Osteocyte (in vitro differentiated cells): ENCODE data around the gene ZC3HAV1L. TPM values are rescaled to one million over a fixed set of nuclear protein-coding genes. Genes with fewer than 3 reads are reported as not detected.

Source experiments
- DNase-seq: peaks from one replicate; pipeline ENCODE4 v3.0.0; 2021; ENCODE audit warnings: mixed read lengths; ENCODE audit not compliant: unreplicated experiment; ENCODE audit errors: extremely low spot score
- H3K27ac Mint-ChIP-seq: one replicate; pipeline ENCODE4 v1.8.0; 2021; ENCODE audit warnings: mild to moderate bottlenecking, mixed read lengths; ENCODE audit not compliant: unreplicated experiment
- H3K27me3 Mint-ChIP-seq: one replicate; pipeline ENCODE4 v1.8.0; 2021; ENCODE audit warnings: mixed read lengths; ENCODE audit not compliant: unreplicated experiment
- H3K36me3 Mint-ChIP-seq: one replicate; pipeline ENCODE4 v1.8.0; 2021; ENCODE audit warnings: mixed read lengths; ENCODE audit not compliant: unreplicated experiment
- H3K4me1 Mint-ChIP-seq: one replicate; pipeline ENCODE4 v1.8.0; 2021; ENCODE audit warnings: mixed read lengths; ENCODE audit not compliant: unreplicated experiment
- H3K4me3 Mint-ChIP-seq: one replicate; pipeline ENCODE4 v1.8.0; 2021; ENCODE audit warnings: mild to moderate bottlenecking, moderate library complexity, mixed read lengths; ENCODE audit not compliant: unreplicated experiment
- H3K9me3 Mint-ChIP-seq: one replicate; pipeline ENCODE4 v1.8.0; 2021; ENCODE audit warnings: mixed read lengths; ENCODE audit not compliant: unreplicated experiment
- long read RNA-seq: library from polyadenylated mRNA; unstranded; transcript quantifications from one replicate; pipeline ENCODE4 v2.0.0, GENCODE V29; 2021
- total RNA-seq: library from RNA; stranded (reverse); gene quantifications from 2 replicates; pipeline ENCODE4 v1.2.1, GENCODE V29; 2021
- TF ChIP-seq, protein P1 (sequence below): fragments of 200-600 bp; sonication (generic); IDR thresholded peaks from 2 replicates; pipeline ENCODE4 v1.5.0; 2021; ENCODE audit warnings: antibody characterized with exemption, mild to moderate bottlenecking, moderate library complexity

Gene ZC3HAV1L, protein sequence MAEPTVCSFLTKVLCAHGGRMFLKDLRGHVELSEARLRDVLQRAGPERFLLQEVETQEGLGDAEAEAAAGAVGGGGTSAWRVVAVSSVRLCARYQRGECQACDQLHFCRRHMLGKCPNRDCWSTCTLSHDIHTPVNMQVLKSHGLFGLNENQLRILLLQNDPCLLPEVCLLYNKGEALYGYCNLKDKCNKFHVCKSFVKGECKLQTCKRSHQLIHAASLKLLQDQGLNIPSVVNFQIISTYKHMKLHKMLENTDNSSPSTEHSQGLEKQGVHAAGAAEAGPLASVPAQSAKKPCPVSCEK
- not detected in 2 replicates for total RNA-seq
- long read RNA-seq = 0 reads

DNA sequence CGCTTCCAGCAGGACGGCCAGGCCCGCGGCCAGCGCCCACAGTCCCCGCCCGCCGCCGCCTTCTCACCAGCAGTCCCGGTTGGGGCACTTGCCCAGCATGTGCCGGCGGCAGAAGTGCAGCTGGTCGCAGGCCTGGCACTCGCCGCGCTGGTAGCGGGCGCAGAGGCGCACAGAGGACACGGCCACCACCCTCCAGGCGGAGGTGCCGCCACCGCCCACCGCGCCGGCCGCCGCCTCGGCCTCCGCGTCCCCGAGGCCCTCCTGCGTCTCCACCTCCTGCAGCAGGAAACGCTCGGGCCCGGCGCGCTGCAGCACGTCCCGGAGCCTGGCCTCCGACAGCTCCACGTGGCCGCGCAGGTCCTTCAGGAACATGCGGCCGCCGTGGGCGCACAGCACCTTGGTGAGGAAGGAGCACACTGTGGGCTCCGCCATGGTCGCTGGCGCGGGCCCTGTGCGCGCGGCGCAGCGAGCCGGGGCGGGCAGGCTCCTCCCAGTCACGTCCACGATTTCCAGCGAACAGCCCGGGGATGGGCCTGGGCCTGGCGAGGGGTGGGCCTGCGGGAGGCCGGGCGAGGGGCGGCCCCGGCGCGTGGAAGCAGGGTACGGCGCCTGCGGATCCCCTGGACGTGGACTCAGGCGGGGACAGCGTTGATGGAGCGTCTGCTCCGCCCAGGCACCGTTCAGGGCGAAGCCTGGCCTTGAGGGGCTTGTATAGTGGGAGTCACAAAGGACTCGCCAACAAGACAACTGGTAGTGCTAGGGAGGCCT, at the start of gene ZC3HAV1L:
TSS of gene ZC3HAV1L (minus strand) at position 457 of the 768 bp plus-strand sequence. CDS start at position 432, 25 bp downstream.
- Mint-ChIP-seq H3K27ac (no peak within 1 kb of the TSS), H3K4me1 (no peaks in the 10 kb centered on the region), H3K9me3 (no peaks in the 10 kb centered on the region), H3K36me3 (no peaks in the 10 kb centered on the region), H3K4me3 (no peak within 1 kb of the TSS), H3K27me3 (peaks cover 12% of the 10 kb centered on the region)
- DNase-seq = peak; percentile 86
- TF ChIP-seq, protein P1, sequence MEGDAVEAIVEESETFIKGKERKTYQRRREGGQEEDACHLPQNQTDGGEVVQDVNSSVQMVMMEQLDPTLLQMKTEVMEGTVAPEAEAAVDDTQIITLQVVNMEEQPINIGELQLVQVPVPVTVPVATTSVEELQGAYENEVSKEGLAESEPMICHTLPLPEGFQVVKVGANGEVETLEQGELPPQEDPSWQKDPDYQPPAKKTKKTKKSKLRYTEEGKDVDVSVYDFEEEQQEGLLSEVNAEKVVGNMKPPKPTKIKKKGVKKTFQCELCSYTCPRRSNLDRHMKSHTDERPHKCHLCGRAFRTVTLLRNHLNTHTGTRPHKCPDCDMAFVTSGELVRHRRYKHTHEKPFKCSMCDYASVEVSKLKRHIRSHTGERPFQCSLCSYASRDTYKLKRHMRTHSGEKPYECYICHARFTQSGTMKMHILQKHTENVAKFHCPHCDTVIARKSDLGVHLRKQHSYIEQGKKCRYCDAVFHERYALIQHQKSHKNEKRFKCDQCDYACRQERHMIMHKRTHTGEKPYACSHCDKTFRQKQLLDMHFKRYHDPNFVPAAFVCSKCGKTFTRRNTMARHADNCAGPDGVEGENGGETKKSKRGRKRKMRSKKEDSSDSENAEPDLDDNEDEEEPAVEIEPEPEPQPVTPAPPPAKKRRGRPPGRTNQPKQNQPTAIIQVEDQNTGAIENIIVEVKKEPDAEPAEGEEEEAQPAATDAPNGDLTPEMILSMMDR = no peak

DNA sequence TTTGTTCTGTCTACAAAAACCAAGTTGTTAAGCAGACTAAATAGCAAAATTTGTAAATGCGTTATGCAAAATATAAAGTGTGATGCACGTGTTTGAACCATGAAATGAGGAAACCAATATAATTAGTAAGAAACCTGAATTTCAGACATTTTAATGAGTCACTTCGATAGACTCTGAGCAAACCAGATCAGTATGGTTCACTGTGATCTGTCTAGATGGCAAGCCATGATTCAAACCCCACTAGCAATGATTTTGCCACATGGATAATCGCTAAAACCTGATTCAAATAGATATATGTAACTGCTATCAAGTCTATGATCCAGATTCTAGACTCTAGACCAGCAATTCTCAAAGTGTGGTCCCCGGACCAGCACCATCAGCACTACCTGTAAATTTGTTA, 48.9 kb upstream of the ZC3HAV1L start:
- TF ChIP-seq, protein P1 = no peak
- DNase-seq = no peak
- Mint-ChIP-seq H3K36me3 (peaks cover 60% of the 10 kb centered on the region), H3K4me1 (no peaks in the 10 kb centered on the region), H3K4me3 (no peak overlapping the region), H3K27me3 (no peaks in the 10 kb centered on the region), H3K9me3 (no peaks in the 10 kb centered on the region), H3K27ac (no peak overlapping the region)

DNA sequence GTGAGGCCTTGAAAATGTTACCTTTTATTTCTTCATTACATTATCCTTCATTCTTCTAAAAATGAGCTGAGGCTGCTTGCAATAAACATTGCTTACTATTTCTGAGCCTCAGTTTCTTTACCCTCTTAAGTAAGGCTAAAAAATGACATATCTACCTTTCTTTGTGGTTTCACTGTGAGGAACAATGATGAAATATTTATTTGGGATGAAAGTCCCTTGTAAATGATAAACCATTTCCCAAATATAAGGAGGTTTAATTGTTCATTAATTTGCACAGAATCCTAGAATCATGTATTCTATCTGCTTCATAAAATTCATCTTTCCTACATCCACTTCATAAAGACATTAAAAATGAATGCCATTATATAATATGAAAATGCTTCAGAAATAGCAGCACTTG, 45.7 kb upstream of the ZC3HAV1L start:
- no peaks in the 10 kb centered on the region for H3K4me1 Mint-ChIP-seq
- no peak overlapping the region for H3K27ac Mint-ChIP-seq
- TF ChIP-seq, protein P1 = no peak
- H3K36me3 Mint-ChIP-seq = peaks cover 56% of the 10 kb centered on the region
- no peak for DNase-seq
- H3K27me3 Mint-ChIP-seq = no peaks in the 10 kb centered on the region
- H3K4me3 Mint-ChIP-seq = no peak overlapping the region
- H3K9me3 Mint-ChIP-seq = no peaks in the 10 kb centered on the region

DNA sequence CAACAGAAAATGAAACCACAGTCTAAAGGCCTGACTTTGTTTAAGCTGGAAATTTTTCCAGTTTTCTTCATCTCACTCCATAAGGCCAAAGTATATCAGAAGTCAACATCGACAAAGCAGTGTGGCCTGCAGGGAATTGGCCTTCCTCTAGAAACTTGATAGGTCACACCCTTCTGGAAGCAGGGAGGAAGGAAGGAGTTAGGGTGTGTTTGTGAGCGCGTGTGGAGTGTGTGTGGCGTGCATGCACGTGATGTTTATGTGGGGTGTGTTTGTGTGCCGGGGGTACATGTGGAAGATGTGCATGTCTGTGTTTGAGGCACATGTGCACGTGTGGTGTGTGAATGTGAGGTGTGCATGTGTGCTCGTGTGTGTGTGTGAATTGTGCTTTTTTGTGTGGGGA, 45.1 kb upstream of the ZC3HAV1L start:
- no peak overlapping the region for H3K4me3 Mint-ChIP-seq
- no peaks in the 10 kb centered on the region for H3K27me3 Mint-ChIP-seq
- H3K4me1 Mint-ChIP-seq = no peaks in the 10 kb centered on the region
- peak overlapping the region; percentile 2 for H3K27ac Mint-ChIP-seq
- H3K36me3 Mint-ChIP-seq = peaks cover 58% of the 10 kb centered on the region
- DNase-seq = no peak
- TF ChIP-seq, protein P1 = no peak
- H3K9me3 Mint-ChIP-seq = no peaks in the 10 kb centered on the region

DNA sequence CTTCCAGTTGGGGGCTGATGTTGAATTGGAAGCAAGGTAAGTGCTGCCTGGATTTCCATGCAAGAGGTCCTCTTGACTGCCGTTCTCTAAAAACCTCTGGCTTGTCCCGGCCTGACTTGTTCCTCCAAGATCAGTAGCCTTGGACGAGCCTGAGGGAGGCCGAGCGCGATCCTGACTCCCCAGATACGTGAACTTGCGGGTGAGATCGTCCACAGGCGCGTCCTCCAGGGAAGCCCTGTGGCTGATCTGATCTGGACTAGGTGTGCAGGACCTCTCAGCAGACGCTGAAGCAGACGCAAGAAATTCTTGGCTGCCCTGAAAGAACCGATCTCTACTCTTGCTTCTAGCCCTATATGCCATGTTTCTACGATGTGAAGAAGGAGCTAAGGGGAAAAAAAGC, 44.0 kb upstream of the ZC3HAV1L start:
- Mint-ChIP-seq H3K9me3 (no peaks in the 10 kb centered on the region), H3K27ac (no peak overlapping the region), H3K4me1 (peaks cover 4% of the 10 kb centered on the region), H3K27me3 (no peaks in the 10 kb centered on the region), H3K36me3 (peaks cover 55% of the 10 kb centered on the region), H3K4me3 (no peak overlapping the region)
- no peak for DNase-seq
- TF ChIP-seq, protein P1 = no peak
